ENCODE results near the gene TINCR.
"Not testable (repeated sequence)": the region's sequence is repeated elsewhere in the genome, so short reads cannot be mapped to it uniquely, and the experiment has no call there.

The TINCR gene

GRCh38 chr19:5558101-5558621, 9.6 kb downstream of the TINCR start:
- no peak for DNase-seq

- DNase-seq, result no peak
Observed at GRCh38 chr19:5557691-5558090, 10.1 kb downstream of the TINCR start.

GRCh38 chr19:5554828-5555227, 12.9 kb downstream of the TINCR start:
- no peak for DNase-seq

- DNase-seq, result no peak
Observed at GRCh38 chr19:5553892-5554291, 13.9 kb downstream of the TINCR start.

GRCh38 chr19:5547881-5548280, 19.9 kb downstream of the TINCR start:
- DNase-seq, result peak in 1 of 2 experiments; percentile 59

- no peak for DNase-seq
Observed at GRCh38 chr19:5545984-5546383, 21.8 kb downstream of the TINCR start.

- DNase-seq, result no peak
Observed at GRCh38 chr19:5545051-5545450, 22.7 kb downstream of the TINCR start.

- peak in 1 of 2 experiments; percentile 49 for DNase-seq
Observed at GRCh38 chr19:5542665-5543064, 25.1 kb downstream of the TINCR start.

- DNase-seq, result peak in 1 of 2 experiments; percentile 9
Observed at GRCh38 chr19:5541456-5541855, 26.3 kb downstream of the TINCR start.

GRCh38 chr19:5540208-5540607, 27.5 kb downstream of the TINCR start:
- no peak for DNase-seq

GRCh38 chr19:5537870-5538269, 29.9 kb downstream of the TINCR start:
- DNase-seq, result no peak

- not testable (repeated sequence) for DNase-seq
Observed at GRCh38 chr19:5536982-5537579, 30.7 kb downstream of the TINCR start.

GRCh38 chr19:5536337-5536894, 31.3 kb downstream of the TINCR start:
- DNase-seq, result peak; percentile 65 to 84

GRCh38 chr19:5534787-5535586, 32.8 kb downstream of the TINCR start:
- no peak for DNase-seq

GRCh38 chr19:5533257-5533656, 34.5 kb downstream of the TINCR start:
- no peak for DNase-seq

- no peak for DNase-seq
Observed at GRCh38 chr19:5530701-5531100, 37.1 kb downstream of the TINCR start.

- no peak for DNase-seq
Observed at GRCh38 chr19:5526691-5527090, 41.1 kb downstream of the TINCR start.

GRCh38 chr19:5524081-5524480, 43.7 kb downstream of the TINCR start:
- no peak for DNase-seq

GRCh38 chr19:5522106-5522505, 45.6 kb downstream of the TINCR start:
- no peak for DNase-seq

- no peak for DNase-seq
Observed at GRCh38 chr19:5520501-5520900, 47.3 kb downstream of the TINCR start.

GRCh38 chr19:5519076-5519475, 48.7 kb downstream of the TINCR start:
- no peak for DNase-seq

- DNase-seq, result no peak
Observed at GRCh38 chr19:5515737-5516136, 52.0 kb downstream of the TINCR start.

GRCh38 chr19:5514001-5514400, 53.8 kb downstream of the TINCR start:
- DNase-seq, result no peak

GRCh38 chr19:5512715-5513114, 55.0 kb downstream of the TINCR start:
- DNase-seq, result no peak

All from NCI-H446 (cell line).